Tibial nerve (tissue), 3 donors: ENCODE data around the gene CCDC88C.

Experiments used
- POLR2A ChIP-seq, 2 donors: fragments of 450-650 bp; IDR thresholded peaks; one replicate each; pipeline ENCODE4 v1.6.1; 2017; ENCODE audit warnings: antibody characterized with exemption in 2 of 2, mild to moderate bottlenecking in 2 of 2, moderate library complexity in 2 of 2
- TF ChIP-seq, protein P1 (sequence below), 5 experiments: fragments of 200-600 bp in 3 of 5; fragments of 450-650 bp in 2 of 5; sonication (generic) in 3 of 5; IDR thresholded peaks; one replicate each; pipeline ENCODE4 v1.5.1; 2016 to 2019; ENCODE audit warnings: antibody characterized with exemption in 5 of 5, mild to moderate bottlenecking in 3 of 5, moderate library complexity in 2 of 5

DNA sequence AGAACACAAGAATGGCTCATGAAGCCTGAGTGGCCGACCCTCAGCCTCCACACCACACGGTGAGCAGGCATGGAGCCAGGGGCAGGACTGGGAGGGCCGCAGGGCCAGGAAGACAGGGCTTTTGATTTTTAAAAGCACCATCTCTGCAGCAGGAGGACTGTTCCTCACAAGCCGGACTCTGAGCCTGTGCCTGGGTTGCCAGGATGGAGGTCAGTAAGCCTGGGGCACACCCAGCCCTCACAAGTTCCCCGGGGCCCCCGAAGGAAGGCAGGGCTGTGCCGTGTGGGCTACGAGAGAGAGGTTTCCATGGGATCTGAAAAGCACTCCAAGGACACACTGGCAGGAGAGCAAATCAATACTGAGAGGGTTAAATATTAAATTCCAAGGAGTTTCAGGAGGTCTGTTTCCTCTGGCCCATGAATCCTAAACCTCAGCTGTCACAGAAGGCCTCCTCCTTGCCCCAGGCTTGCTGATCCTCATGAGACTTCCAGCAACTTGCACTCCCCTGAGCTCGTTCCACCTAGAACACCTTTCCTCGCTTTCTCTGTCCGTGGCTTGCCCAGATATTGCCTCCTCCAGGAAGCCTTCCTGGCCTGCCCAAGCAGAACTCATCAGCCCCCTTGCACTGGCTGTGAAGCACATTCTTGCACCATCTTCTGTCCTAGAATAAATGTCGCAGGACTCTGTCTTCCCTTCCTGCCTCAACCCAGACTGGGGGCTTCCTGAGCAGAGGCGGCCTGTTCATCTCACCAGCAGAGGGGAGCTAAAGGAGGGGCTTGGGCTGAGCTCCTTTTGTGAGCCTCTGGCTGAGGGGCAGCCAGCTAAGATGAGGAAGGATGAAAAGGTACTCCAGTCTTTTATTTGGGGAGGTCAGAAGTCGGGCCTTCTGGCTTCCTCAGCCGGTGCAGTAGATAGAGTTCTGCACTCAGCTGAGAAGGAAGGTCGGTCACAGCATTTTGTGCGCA is 64.6 kb downstream of the CCDC88C start:
- TF ChIP-seq POLR2A (IDR thresholded peaks at IDR 0.05), result no peak
- TF ChIP-seq, protein P1, sequence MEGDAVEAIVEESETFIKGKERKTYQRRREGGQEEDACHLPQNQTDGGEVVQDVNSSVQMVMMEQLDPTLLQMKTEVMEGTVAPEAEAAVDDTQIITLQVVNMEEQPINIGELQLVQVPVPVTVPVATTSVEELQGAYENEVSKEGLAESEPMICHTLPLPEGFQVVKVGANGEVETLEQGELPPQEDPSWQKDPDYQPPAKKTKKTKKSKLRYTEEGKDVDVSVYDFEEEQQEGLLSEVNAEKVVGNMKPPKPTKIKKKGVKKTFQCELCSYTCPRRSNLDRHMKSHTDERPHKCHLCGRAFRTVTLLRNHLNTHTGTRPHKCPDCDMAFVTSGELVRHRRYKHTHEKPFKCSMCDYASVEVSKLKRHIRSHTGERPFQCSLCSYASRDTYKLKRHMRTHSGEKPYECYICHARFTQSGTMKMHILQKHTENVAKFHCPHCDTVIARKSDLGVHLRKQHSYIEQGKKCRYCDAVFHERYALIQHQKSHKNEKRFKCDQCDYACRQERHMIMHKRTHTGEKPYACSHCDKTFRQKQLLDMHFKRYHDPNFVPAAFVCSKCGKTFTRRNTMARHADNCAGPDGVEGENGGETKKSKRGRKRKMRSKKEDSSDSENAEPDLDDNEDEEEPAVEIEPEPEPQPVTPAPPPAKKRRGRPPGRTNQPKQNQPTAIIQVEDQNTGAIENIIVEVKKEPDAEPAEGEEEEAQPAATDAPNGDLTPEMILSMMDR (IDR thresholded peaks at IDR 0.05), result no peak
